WTC11 (cell line): ENCODE data around the gene DENND5A. TPM values are rescaled to one million over a fixed set of nuclear protein-coding genes. Genes with fewer than 3 reads are reported as not detected.

Experiments used
- ATAC-seq: fragments of 200-7000 bp; cut with Tn5 transposase; 2 replicates; pipeline ENCODE4 v1.10.0; 2021; ENCODE audit warnings: mild to moderate bottlenecking, moderate library complexity
- CTCF ChIA-PET: fragments of 300-600 bp; sonication (Branson Sonifier 250); formaldehyde crosslinking; loops from one replicate; lab custom pipeline; 2021; ENCODE audit warnings: antibody characterized with exemption; lab: Charles Lee
- POLR2A ChIA-PET: fragments of 350-600 bp; sonication (Branson Sonifier 250); formaldehyde crosslinking; loops from one replicate; lab custom pipeline; 2021; ENCODE audit warnings: antibody characterized with exemption; lab: Charles Lee
- DNase-seq: peaks from one replicate; pipeline ENCODE4 v3.0.0; 2021; ENCODE audit warnings: low spot score
- H3K27ac Mint-ChIP-seq: 2 replicates; pipeline ENCODE4 v1.8.0; 2021; ENCODE audit warnings: mixed read lengths
- H3K27me3 Mint-ChIP-seq: 2 replicates; pipeline ENCODE4 v1.8.0; 2021; ENCODE audit warnings: low read depth, mild to moderate bottlenecking, moderate library complexity, mixed read lengths
- H3K36me3 Mint-ChIP-seq: 2 replicates; pipeline ENCODE4 v1.8.0; 2021; ENCODE audit warnings: mixed read lengths
- H3K4me1 Mint-ChIP-seq: 2 replicates; pipeline ENCODE4 v1.8.0; 2022; ENCODE audit warnings: mixed read lengths
- H3K4me3 Mint-ChIP-seq: 2 replicates; pipeline ENCODE4 v1.8.0; 2021; ENCODE audit warnings: mild to moderate bottlenecking, moderate library complexity, mixed read lengths
- H3K9me3 Mint-ChIP-seq: 2 replicates; pipeline ENCODE4 v1.8.0; 2021; ENCODE audit warnings: mixed read lengths
- FOXP1 ChIP-seq: sonication (generic); formaldehyde crosslinking; IDR thresholded peaks from 2 replicates; pipeline ENCODE4 v1.8.0; 2022; ENCODE audit warnings: missing genetic modification reagents, mild to moderate bottlenecking, moderate library complexity, borderline replicate concordance
- HMGA2 ChIP-seq: fragments of 250-450 bp; sonication (Bioruptor Pico); IDR thresholded peaks from 2 replicates; pipeline ENCODE4 v1.4.0; 2021; ENCODE audit warnings: mild to moderate bottlenecking, moderate library complexity
- IRF2 ChIP-seq: sonication (generic); formaldehyde crosslinking; IDR thresholded peaks from 2 replicates; pipeline ENCODE4 v1.8.0; 2022; ENCODE audit warnings: low read depth, missing genetic modification reagents, borderline replicate concordance
- JAZF1 ChIP-seq: fragments of 250-450 bp; sonication (Bioruptor Pico); IDR thresholded peaks from 2 replicates; pipeline ENCODE4 v1.9.0; 2021; ENCODE audit warnings: moderate library complexity, mild to moderate bottlenecking, inconsistent platforms
- NR3C1 ChIP-seq: sonication (generic); formaldehyde crosslinking; conservative IDR thresholded peaks from 2 replicates; pipeline ENCODE4 v1.8.1; 2023; ENCODE audit warnings: low read depth, mild to moderate bottlenecking, missing genetic modification reagents
- OVOL2 ChIP-seq: fragments of 250-450 bp; sonication (Bioruptor Pico); IDR thresholded peaks from 2 replicates; pipeline ENCODE4 v1.9.0; 2021; ENCODE audit warnings: mild to moderate bottlenecking, borderline replicate concordance
- SMAD4 ChIP-seq: sonication (generic); formaldehyde crosslinking; IDR thresholded peaks from 2 replicates; pipeline ENCODE4 v1.8.0; 2022; ENCODE audit warnings: mild to moderate bottlenecking, missing genetic modification reagents
- TCF7 ChIP-seq: sonication (generic); formaldehyde crosslinking; IDR thresholded peaks from 2 replicates; pipeline ENCODE4 v1.8.0; 2022; ENCODE audit warnings: mild to moderate bottlenecking, low read depth, missing genetic modification reagents, moderate library complexity
- TEAD1 ChIP-seq: sonication (generic); formaldehyde crosslinking; IDR thresholded peaks from 2 replicates; pipeline ENCODE4 v1.8.0; 2022; ENCODE audit warnings: mild to moderate bottlenecking, missing genetic modification reagents
- TEAD4 ChIP-seq: sonication (generic); formaldehyde crosslinking; IDR thresholded peaks from 2 replicates; pipeline ENCODE4 v1.8.0; 2022; ENCODE audit warnings: mild to moderate bottlenecking, missing genetic modification reagents
- ZNF121 ChIP-seq: sonication (generic); formaldehyde crosslinking; IDR thresholded peaks from 2 replicates; pipeline ENCODE4 v1.8.0; 2023; ENCODE audit warnings: missing genetic modification reagents
- ZNF416 ChIP-seq: fragments of 250-450 bp; sonication (Bioruptor Pico); IDR thresholded peaks from 2 replicates; pipeline ENCODE4 v1.9.0; 2021; ENCODE audit warnings: mild to moderate bottlenecking, inconsistent platforms
- total RNA-seq: library from RNA; stranded (reverse); gene quantifications from 3 replicates; pipeline ENCODE4 v1.2.3, GENCODE V29; 2021
- TF ChIP-seq, protein P1 (sequence below): sonication (generic); formaldehyde crosslinking; IDR thresholded peaks from 2 replicates; pipeline ENCODE4 v1.8.0; 2022; ENCODE audit warnings: mild to moderate bottlenecking, missing genetic modification reagents
- TF ChIP-seq, protein P2 (sequence below): fragments of 250-450 bp; sonication (Bioruptor Pico); IDR thresholded peaks from 2 replicates; pipeline ENCODE4 v2.1.2; 2022; ENCODE audit warnings: mild to moderate bottlenecking, moderate library complexity
- TF ChIP-seq, protein P3 (sequence below): sonication (generic); formaldehyde crosslinking; IDR thresholded peaks from 2 replicates; pipeline ENCODE4 v1.8.1; 2022; ENCODE audit warnings: mild to moderate bottlenecking, moderate library complexity, missing genetic modification reagents
- TF ChIP-seq, protein P4 (sequence below): sonication (generic); formaldehyde crosslinking; IDR thresholded peaks from 2 replicates; pipeline ENCODE4 v1.8.0; 2023; ENCODE audit warnings: missing genetic modification reagents
- TF ChIP-seq, protein P5 (sequence below): sonication (generic); formaldehyde crosslinking; IDR thresholded peaks from 2 replicates; pipeline ENCODE4 v1.8.1; 2023; ENCODE audit warnings: mild to moderate bottlenecking, missing genetic modification reagents
- TF ChIP-seq, protein P6 (sequence below): fragments of 250-450 bp; sonication (Bioruptor Pico); IDR thresholded peaks from 2 replicates; pipeline ENCODE4 v1.9.0; 2021; ENCODE audit warnings: mild to moderate bottlenecking

Gene DENND5A
- total RNA-seq, 1 experiment from 2014 or later: 69.3 TPM

DNA sequence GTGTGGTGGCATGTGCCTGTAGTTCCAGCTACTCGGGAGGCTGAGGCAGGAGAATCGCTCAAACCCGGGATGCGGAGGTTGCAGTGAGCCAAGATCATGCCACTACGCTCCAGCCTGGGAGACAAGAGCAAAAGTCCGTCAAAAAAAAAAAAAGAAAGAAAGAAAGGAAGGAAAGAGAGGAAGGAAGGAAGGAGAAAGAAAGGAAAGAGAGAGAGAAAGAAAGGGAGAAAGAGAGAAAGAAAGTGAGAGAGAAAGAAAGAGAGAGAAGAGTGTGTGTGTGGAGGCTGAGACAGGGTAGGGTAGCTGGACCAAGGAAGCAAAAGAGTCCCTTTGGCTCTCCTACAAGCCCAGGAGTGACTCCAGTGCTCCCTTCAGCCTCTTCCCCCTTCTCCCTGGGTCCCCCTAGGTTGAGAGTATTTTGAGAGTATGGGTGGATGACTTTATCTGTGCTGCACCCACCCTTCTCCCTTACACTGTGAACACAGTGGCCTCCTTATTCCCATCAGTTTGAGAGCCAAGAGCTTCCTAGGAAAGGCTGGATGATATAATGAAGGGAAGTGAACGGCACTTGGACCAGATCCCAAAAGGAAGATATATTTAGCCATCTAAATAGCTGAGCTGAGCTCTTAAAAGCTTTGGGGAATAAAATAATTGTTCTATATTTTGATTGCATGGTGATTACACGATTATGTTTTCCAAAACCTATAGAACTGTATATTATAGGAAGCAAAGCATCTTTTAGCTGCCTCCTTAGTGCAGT, 9.5 kb upstream of the DENND5A start:
- DNase-seq (no peak), ATAC-seq (peak; percentile 38)
- Mint-ChIP-seq H3K36me3 (no peaks in the 10 kb centered on the region), H3K4me1 (no peaks in the 10 kb centered on the region), H3K27me3 (no peaks in the 10 kb centered on the region), H3K9me3 (peaks cover 3% of the 10 kb centered on the region; the same call in 1 of the 2 replicates), H3K4me3 (no peak overlapping the region), H3K27ac (no peak overlapping the region)
- ChIA-PET POLR2A (no interaction called here), CTCF (interaction anchor here (1.3 to 1.4 kb wide), 2 partner anchors 10 to 137 kb away, joined by 3 to 5 read pairs; partner anchors contain the start of gene DENND5A)
- TF ChIP-seq, protein P1, sequence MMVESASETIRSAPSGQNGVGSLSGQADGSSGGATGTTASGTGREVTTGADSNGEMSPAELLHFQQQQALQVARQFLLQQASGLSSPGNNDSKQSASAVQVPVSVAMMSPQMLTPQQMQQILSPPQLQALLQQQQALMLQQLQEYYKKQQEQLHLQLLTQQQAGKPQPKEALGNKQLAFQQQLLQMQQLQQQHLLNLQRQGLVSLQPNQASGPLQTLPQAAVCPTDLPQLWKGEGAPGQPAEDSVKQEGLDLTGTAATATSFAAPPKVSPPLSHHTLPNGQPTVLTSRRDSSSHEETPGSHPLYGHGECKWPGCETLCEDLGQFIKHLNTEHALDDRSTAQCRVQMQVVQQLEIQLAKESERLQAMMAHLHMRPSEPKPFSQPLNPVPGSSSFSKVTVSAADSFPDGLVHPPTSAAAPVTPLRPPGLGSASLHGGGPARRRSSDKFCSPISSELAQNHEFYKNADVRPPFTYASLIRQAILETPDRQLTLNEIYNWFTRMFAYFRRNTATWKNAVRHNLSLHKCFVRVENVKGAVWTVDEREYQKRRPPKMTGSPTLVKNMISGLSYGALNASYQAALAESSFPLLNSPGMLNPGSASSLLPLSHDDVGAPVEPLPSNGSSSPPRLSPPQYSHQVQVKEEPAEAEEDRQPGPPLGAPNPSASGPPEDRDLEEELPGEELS (CRISPR knock-in tag): no peak
- TF ChIP-seq OVOL2 (no peak), NR3C1 (no peak)
- TF ChIP-seq, protein P2, sequence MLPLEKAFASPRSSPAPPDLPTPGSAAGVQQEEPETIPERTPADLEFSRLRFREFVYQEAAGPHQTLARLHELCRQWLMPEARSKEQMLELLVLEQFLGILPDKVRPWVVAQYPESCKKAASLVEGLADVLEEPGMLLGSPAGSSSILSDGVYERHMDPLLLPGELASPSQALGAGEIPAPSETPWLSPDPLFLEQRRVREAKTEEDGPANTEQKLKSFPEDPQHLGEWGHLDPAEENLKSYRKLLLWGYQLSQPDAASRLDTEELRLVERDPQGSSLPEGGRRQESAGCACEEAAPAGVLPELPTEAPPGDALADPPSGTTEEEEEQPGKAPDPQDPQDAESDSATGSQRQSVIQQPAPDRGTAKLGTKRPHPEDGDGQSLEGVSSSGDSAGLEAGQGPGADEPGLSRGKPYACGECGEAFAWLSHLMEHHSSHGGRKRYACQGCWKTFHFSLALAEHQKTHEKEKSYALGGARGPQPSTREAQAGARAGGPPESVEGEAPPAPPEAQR (CRISPR knock-in tag): no peak
- TF ChIP-seq, protein P3, sequence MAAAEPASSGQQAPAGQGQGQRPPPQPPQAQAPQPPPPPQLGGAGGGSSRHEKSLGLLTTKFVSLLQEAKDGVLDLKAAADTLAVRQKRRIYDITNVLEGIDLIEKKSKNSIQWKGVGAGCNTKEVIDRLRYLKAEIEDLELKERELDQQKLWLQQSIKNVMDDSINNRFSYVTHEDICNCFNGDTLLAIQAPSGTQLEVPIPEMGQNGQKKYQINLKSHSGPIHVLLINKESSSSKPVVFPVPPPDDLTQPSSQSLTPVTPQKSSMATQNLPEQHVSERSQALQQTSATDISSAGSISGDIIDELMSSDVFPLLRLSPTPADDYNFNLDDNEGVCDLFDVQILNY (CRISPR knock-in tag): no peak

DNA sequence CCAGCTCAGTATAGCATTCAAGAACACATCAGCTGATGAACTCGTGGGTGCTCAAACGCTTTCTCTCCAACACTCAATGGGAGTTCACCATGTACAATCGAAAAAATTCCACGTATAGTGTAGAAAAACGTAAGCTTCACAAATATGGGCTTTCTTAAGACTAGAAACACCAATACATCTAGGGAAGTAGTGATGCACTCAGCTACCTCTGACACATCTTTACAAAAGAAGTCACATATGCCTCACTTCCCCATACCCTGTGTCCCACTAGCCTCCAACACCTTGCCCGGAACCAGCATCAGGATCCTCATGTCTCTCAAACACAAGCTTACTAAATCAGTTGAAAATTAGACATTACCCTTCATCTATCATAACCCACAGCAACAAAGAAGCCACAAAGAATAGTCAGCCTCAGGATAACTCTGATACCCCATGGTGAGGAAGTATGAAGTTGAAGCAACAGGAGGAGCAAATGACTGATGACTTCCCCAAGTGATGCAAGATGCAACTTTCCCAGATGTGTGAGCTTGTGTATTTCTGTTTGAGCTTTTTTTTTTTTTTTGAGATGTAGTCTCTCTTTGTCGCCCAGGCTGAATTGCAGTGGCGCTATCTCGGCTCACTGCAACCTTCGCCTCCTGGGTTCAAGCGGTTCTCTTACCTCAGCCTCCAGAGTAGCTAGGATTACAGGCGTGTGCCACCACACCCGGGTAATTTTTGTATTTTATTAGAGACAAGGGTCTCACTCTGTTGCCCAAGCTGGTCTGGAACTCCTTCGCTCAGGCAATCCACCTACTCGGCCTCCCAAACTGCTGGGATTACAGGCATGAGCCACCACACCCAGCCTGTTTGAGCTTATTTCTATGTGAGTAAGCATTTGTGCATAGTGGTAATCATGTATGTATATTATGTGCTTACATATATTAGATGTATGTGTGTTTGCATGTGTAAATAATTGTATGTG, 8.5 kb upstream of the DENND5A start:
- no peak overlapping the region for H3K27ac Mint-ChIP-seq
- CTCF ChIA-PET: interaction anchor here (1.3 kb wide), 1 partner anchor 136 kb away, joined by 3 read pairs; no protein-coding TSS in a partner anchor
- DNase-seq: no peak

DNA sequence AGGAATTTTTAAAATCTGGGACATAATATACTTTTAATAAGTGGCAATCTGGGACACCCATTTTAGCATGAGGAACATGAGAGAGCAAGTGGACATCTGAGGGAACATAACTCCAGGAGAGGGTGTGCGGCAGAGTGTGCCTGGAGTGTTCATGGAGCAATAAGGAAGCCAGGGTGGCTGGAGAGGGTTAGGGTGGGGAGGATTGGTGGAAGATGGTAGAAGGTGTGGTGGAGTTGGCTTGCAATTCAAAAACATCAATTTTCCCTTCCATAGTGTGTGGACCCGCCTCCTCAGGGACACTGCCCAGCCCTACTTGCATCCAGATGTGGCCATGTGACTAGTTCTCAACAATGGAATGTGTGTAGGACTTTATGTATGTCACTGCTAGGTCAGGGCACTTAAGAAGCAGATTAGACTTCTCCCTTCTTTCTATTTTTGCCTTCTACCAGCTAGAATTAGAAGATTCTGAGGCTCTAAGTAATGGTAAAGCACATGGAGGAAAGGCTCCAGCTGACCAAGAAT, 4.4 kb upstream of the DENND5A start:
- ATAC-seq (no peak), DNase-seq (no peak)
- TF ChIP-seq ZNF121 (CRISPR knock-in tag): no peak
- TF ChIP-seq, protein P4, sequence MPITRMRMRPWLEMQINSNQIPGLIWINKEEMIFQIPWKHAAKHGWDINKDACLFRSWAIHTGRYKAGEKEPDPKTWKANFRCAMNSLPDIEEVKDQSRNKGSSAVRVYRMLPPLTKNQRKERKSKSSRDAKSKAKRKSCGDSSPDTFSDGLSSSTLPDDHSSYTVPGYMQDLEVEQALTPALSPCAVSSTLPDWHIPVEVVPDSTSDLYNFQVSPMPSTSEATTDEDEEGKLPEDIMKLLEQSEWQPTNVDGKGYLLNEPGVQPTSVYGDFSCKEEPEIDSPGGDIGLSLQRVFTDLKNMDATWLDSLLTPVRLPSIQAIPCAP: no peak
- TF ChIP-seq HMGA2 (CRISPR knock-in tag): no peak
- TF ChIP-seq TCF7 (CRISPR knock-in tag): no peak
- no peak overlapping the region for H3K27ac Mint-ChIP-seq
- no peaks in the 10 kb centered on the region; the same call in 1 of the 2 replicates for H3K36me3 Mint-ChIP-seq
- no peak overlapping the region for H3K4me3 Mint-ChIP-seq
- POLR2A ChIA-PET: no interaction called here
- peaks cover 3% of the 10 kb centered on the region; the same call in 1 of the 2 replicates for H3K9me3 Mint-ChIP-seq
- H3K4me1 Mint-ChIP-seq: peaks cover 23% of the 10 kb centered on the region
- no peaks in the 10 kb centered on the region for H3K27me3 Mint-ChIP-seq
- CTCF ChIA-PET: no interaction called here

More for the DNA sequence above, 8.5 kb upstream of the DENND5A start:
- no peak for TF ChIP-seq ZNF416
- ATAC-seq: no peak
- POLR2A ChIA-PET: no interaction called here
- H3K27me3 Mint-ChIP-seq: no peaks in the 10 kb centered on the region
- no peak overlapping the region for H3K4me3 Mint-ChIP-seq
- no peaks in the 10 kb centered on the region for H3K4me1 Mint-ChIP-seq
- no peaks in the 10 kb centered on the region for H3K36me3 Mint-ChIP-seq
- H3K9me3 Mint-ChIP-seq: peaks cover 3% of the 10 kb centered on the region; the same call in 1 of the 2 replicates

DNA sequence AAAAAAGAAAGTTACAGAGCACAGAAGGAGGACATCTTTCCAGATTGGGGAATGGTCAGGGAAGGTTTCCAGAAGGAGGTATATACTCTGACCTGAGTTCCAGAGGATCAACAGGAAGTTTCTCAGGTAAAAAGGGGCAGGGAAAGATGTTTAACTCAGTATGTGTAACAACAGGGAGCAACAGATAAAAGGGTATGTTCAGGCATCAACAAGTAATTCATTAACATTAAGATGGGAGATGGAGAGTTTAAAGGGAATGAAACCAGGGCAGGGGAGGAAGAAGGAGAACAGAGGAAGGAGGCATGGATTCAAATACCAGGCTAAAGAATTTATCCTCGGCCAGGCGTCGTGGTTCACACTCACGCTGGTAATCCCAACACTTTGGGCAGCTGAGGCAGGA, 2.5 kb upstream of the DENND5A start:
- DNase-seq (no peak), ATAC-seq (peak; percentile 8; the same call in 1 of the 2 replicates)
- Mint-ChIP-seq H3K27ac (peak overlapping the region; percentile 72), H3K4me1 (peaks cover 32% of the 10 kb centered on the region), H3K36me3 (peaks cover 5% of the 10 kb centered on the region; the same call in 1 of the 2 replicates), H3K9me3 (peaks cover 3% of the 10 kb centered on the region; the same call in 1 of the 2 replicates), H3K27me3 (no peaks in the 10 kb centered on the region; the same call in 1 of the 2 replicates), H3K4me3 (peak overlapping the region; percentile 3; the same call in 1 of the 2 replicates)
- POLR2A ChIA-PET: no interaction called here
- CTCF ChIA-PET: no interaction called here
- TF ChIP-seq, protein P5, sequence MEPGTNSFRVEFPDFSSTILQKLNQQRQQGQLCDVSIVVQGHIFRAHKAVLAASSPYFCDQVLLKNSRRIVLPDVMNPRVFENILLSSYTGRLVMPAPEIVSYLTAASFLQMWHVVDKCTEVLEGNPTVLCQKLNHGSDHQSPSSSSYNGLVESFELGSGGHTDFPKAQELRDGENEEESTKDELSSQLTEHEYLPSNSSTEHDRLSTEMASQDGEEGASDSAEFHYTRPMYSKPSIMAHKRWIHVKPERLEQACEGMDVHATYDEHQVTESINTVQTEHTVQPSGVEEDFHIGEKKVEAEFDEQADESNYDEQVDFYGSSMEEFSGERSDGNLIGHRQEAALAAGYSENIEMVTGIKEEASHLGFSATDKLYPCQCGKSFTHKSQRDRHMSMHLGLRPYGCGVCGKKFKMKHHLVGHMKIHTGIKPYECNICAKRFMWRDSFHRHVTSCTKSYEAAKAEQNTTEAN (CRISPR knock-in tag): no peak
- TF ChIP-seq, protein P3 (CRISPR knock-in tag): no peak
- TF ChIP-seq, protein P6, sequence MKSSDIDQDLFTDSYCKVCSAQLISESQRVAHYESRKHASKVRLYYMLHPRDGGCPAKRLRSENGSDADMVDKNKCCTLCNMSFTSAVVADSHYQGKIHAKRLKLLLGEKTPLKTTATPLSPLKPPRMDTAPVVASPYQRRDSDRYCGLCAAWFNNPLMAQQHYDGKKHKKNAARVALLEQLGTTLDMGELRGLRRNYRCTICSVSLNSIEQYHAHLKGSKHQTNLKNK (CRISPR knock-in tag): no peak
- no peak for TF ChIP-seq HMGA2 (CRISPR knock-in tag)
- no peak for TF ChIP-seq FOXP1
- TF ChIP-seq TEAD1 (CRISPR knock-in tag): no peak
- no peak for TF ChIP-seq IRF2 (CRISPR knock-in tag)
- no peak for TF ChIP-seq JAZF1
- no peak for TF ChIP-seq TEAD4 (CRISPR knock-in tag)
- no peak for TF ChIP-seq SMAD4 (CRISPR knock-in tag)
